MM.1S (cell line): ENCODE data around the gene RADIL.
"Not testable (repeated sequence)": the region's sequence is repeated elsewhere in the genome, so short reads cannot be mapped to it uniquely, and the experiment has no call there.

Experiments used
- CTCF ChIP-seq: fragments of 300-600 bp; sonication (generic); IDR thresholded peaks from 2 replicates; pipeline ENCODE4 v1.5.1; 2016; ENCODE audit warnings: antibody characterized with exemption, low read length, mixed read lengths
- EZH2 ChIP-seq: fragments of 300-600 bp; sonication (generic); optimal IDR thresholded peaks from 2 replicates; pipeline ENCODE3; 2017; ENCODE audit warnings: low read depth, mild to moderate bottlenecking, antibody characterized with exemption, low read length, mixed read lengths

DNA sequence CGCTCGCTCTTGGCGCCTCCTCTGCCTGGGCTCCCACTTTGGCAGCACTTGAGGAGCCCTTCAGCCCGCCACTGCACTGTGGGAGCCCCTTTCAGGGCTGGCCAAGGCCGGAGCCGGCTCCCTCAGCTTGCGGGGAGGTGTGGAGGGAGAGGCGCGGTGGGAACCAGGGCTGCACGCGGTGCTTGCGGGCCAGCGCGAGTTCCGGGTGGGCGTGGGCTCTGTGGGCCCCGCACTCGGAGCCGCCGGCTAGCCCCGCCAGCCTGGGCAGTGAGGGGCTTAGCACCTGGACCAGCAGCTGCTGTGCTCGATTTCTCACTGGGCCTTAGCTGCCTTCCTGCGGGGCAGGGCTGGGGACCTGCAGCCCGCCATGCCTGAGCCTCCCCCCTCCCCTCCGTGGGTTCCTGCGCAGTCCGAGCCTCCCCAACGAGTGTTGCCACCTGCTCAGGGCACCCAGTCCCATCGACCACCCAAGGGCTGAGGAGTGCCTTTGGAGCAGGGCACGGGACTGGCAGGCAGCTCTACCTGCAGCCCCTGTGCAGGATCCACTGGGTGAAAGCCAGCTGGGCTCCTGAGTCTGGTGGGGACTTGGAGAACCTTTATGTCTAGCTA is 90.0 kb downstream of the RADIL start:
- TF ChIP-seq CTCF, EZH2: not testable (repeated sequence)
